ENCODE data around the gene AGAP1. TPM values are rescaled to one million over a fixed set of nuclear protein-coding genes. Genes with fewer than 3 reads are reported as not detected.

The AGAP1 gene
- total RNA-seq, 4 donors from 2014 or later, result 5.3 to 30.6 (median 19.2) TPM

GRCh38 chr2:235958931-235959410 is 465.1 kb downstream of the AGAP1 start:
- Histone ChIP-seq H3K27me3 (no peaks in the 10 kb centered on the region), H3K4me3 (no peak overlapping the region), H3K9me3 (no peaks in the 10 kb centered on the region), H3K4me1 (no peaks in the 10 kb centered on the region), H3K36me3 (no peaks in the 10 kb centered on the region), H3K27ac (no peak overlapping the region)
- intact Hi-C loops (cut with DNase I; ENCODE audit: low total_unique reads), result no loop called here
- no peak for DNase-seq
- TF ChIP-seq POLR2A (IDR thresholded peaks at IDR 0.05) (no peak), CTCF (IDR thresholded peaks at IDR 0.05) (no peak)

GRCh38 chr2:235960011-235960715 is 466.3 kb downstream of the AGAP1 start:
- TF ChIP-seq CTCF (IDR thresholded peaks at IDR 0.05) (no peak), POLR2A (IDR thresholded peaks at IDR 0.05) (no peak)
- DNase-seq, result no peak
- H3K4me1 ChIP-seq, result no peaks in the 10 kb centered on the region
- no peak overlapping the region for H3K27ac ChIP-seq
- intact Hi-C loops (cut with DNase I; ENCODE audit: low total_unique reads), result no loop called here
- no peaks in the 10 kb centered on the region for H3K27me3 ChIP-seq
- no peaks in the 10 kb centered on the region for H3K36me3 ChIP-seq
- H3K9me3 ChIP-seq, result no peaks in the 10 kb centered on the region
- no peak overlapping the region for H3K4me3 ChIP-seq

GRCh38 chr2:235960716-235961640 is 467.1 kb downstream of the AGAP1 start:
- no peaks in the 10 kb centered on the region for H3K36me3 ChIP-seq
- DNase-seq, result no peak
- no peaks in the 10 kb centered on the region for H3K9me3 ChIP-seq
- no peaks in the 10 kb centered on the region for H3K4me1 ChIP-seq
- intact Hi-C loops (cut with DNase I; ENCODE audit: low total_unique reads), result no loop called here
- H3K27me3 ChIP-seq, result no peaks in the 10 kb centered on the region
- no peak overlapping the region for H3K4me3 ChIP-seq
- H3K27ac ChIP-seq, result no peak overlapping the region
- no peak for TF ChIP-seq CTCF (IDR thresholded peaks at IDR 0.05)
- TF ChIP-seq POLR2A (IDR thresholded peaks at IDR 0.05), result no peak

- DNase-seq, result no peak
- intact Hi-C loops (cut with DNase I; ENCODE audit: low total_unique reads), result no loop called here
- Histone ChIP-seq H3K27ac (no peak overlapping the region), H3K4me1 (no peaks in the 10 kb centered on the region), H3K9me3 (no peaks in the 10 kb centered on the region), H3K36me3 (no peaks in the 10 kb centered on the region), H3K4me3 (no peak overlapping the region), H3K27me3 (no peaks in the 10 kb centered on the region)
- no peak for TF ChIP-seq POLR2A (IDR thresholded peaks at IDR 0.05)
- no peak for TF ChIP-seq CTCF (IDR thresholded peaks at IDR 0.05)
Observed at GRCh38 chr2:235961711-235962110, 467.9 kb downstream of the AGAP1 start.

All from uterus (tissue), 4 donors.